ENCODE results near the gene RABGAP1L. TPM values are rescaled to one million over a fixed set of nuclear protein-coding genes. Genes with fewer than 3 reads are reported as not detected.

RABGAP1L gene
- total and polyA plus RNA-seq, 2 of the 4 experiments (the other 2 are of a cell fraction): 7.9 to 26.7 TPM

- Histone ChIP-seq H2BK5ac (ENCODE audit: low read depth, low read length, poor library complexity, severe bottlenecking) (no peak overlapping the region), H3K9ac (ENCODE audit: low read depth, low read length) (no peak overlapping the region), H3K27me3 (ENCODE audit: control insufficient read depth, insufficient read depth, low read length) (no peaks in the 10 kb centered on the region), H2AK5ac (ENCODE audit: low read depth, low read length) (no peak overlapping the region), H3K9me1 (ENCODE audit: insufficient read depth, low read length) (no peaks in the 10 kb centered on the region), H2AK9ac (replicated peaks; ENCODE audit: low read depth, low read length, poor library complexity) (no peak overlapping the region), H3K4ac (ENCODE audit: low read depth, low read length) (no peak overlapping the region), H2BK120ac (ENCODE audit: low read depth, low read length) (no peak overlapping the region), H4K8ac (ENCODE audit: low read depth in 2 of 2, low read length in 2 of 2) (no peak overlapping the region), H3K18ac (ENCODE audit: low read depth, low read length) (no peak overlapping the region), H3K14ac (replicated peaks; ENCODE audit: low read depth, low read length) (no peak overlapping the region), H4K20me1 (ENCODE audit: insufficient read depth, low read length) (no peaks in the 10 kb centered on the region), H3K4me1 (ENCODE audit: control insufficient read depth, insufficient read depth, low read length) (no peaks in the 10 kb centered on the region), H3K4me2 (ENCODE audit: low read depth, low read length) (no peak overlapping the region), H3K9me3 (ENCODE audit: control insufficient read depth, insufficient read depth, low read length) (no peaks in the 10 kb centered on the region), H2AFZ (replicated peaks; ENCODE audit: low read length, poor library complexity) (no peak overlapping the region), H3K4me3 (ENCODE audit: insufficient read depth, low read depth, low read length) (no peak overlapping the region), H4K5ac (ENCODE audit: low read depth, low read length) (no peak overlapping the region), H3K23ac (ENCODE audit: low read depth, low read length) (no peak overlapping the region), H2BK15ac (ENCODE audit: low read depth, low read length) (no peak overlapping the region), H3K27ac (ENCODE audit: insufficient read depth, low read length) (no peak overlapping the region), H2BK20ac (ENCODE audit: low read depth, low read length) (no peak overlapping the region), H3K36me3 (ENCODE audit: control insufficient read depth, insufficient read depth, low read length) (no peaks in the 10 kb centered on the region), H4K91ac (ENCODE audit: insufficient read depth, low read depth, low read length) (no peak overlapping the region), H3K79me1 (ENCODE audit: low read depth in 1 of 2, low read length in 2 of 2) (no peaks in the 10 kb centered on the region), H3K56ac (ENCODE audit: extremely low read depth, insufficient read depth, low read length) (no peak overlapping the region)
- DNase-seq: no peak
- TF ChIP-seq USF2 (IDR thresholded peaks at IDR 0.05; ENCODE audit: low read depth, low read length) (no peak), CHD1 (IDR thresholded peaks at IDR 0.05; ENCODE audit: low read depth, low read length) (no peak), ELK1 (IDR thresholded peaks at IDR 0.05; ENCODE audit: borderline replicate concordance, low read depth, low read length) (no peak), BHLHE40 (IDR thresholded peaks at IDR 0.05; ENCODE audit: low read depth, low read length) (no peak), CTCF (conservative IDR thresholded peaks at IDR 0.05; ENCODE audit: low read depth, low read length) (no peak), NFE2L2 (IDR thresholded peaks at IDR 0.05; ENCODE audit: low read depth, low read length) (no peak), POLR2A (IDR thresholded peaks at IDR 0.05; ENCODE audit: low read depth, low read length) (no peak), RFX5 (IDR thresholded peaks at IDR 0.05; ENCODE audit: low read depth, low read length) (no peak), RCOR1 (IDR thresholded peaks at IDR 0.05; ENCODE audit: insufficient replicate concordance, low read length) (no peak), CEBPB (IDR thresholded peaks at IDR 0.05; ENCODE audit: low read depth, low read length) (no peak), FOS (IDR thresholded peaks at IDR 0.05; ENCODE audit: low read depth, low read length) (no peak), RAD21 (IDR thresholded peaks at IDR 0.05; ENCODE audit: low read length) (no peak), SMC3 (IDR thresholded peaks at IDR 0.05; ENCODE audit: low read depth, low read length) (no peak), MXI1 (IDR thresholded peaks at IDR 0.05; ENCODE audit: borderline replicate concordance, low read depth, low read length) (no peak), MAFK (IDR thresholded peaks at IDR 0.05; ENCODE audit: low read depth, low read length) (no peak), MAZ (IDR thresholded peaks at IDR 0.05; ENCODE audit: borderline replicate concordance, low read depth, low read length) (no peak)
- 80% methylated on average over 1 of the region's 2 CpGs; no CpG with 5 or more reads in 1 of the 2 experiments for WGBS, 2 experiments (ENCODE audit: extremely low coverage in 2 of 2, insufficient read length in 1 of 2)
- dilution Hi-C loops (cut with HindIII; ENCODE audit: low sequenced_read_pairs, unreplicated experiment): no loop called here
- in situ Hi-C loops (cut with MboI; ENCODE audit: low sequenced_read_pairs): loop anchor here (25.0 kb wide), 1 partner anchor 2000 kb away; no protein-coding TSS in a partner anchor
- no TSS peak for BruUV-seq (replicated peaks)
- intact Hi-C loops (cut with micrococcal nuclease): no loop called here
- ATAC-seq (ENCODE audit: low read depth): no peak
- CTCF ChIA-PET: no interaction called here
- POLR2A ChIA-PET (ENCODE audit: unreplicated experiment): no interaction called here
These were observed 577.5 kb downstream of the RABGAP1L start for GRCh38 chr1:174736831-174737230.
